ENCODE results near the gene NSUN5. TPM values are rescaled to one million over a fixed set of nuclear protein-coding genes. Genes with fewer than 3 reads are reported as not detected.
"Not testable (repeated sequence)": the region's sequence is repeated elsewhere in the genome, so short reads cannot be mapped to it uniquely, and the experiment has no call there.

The NSUN5 gene
- total RNA-seq, 1 donor from 2014 or later: 27.1 TPM

- intact Hi-C loops (cut with DNase I); H3K9me3 ChIP-seq; H3K27me3 ChIP-seq (ENCODE audit: low read depth); H3K27ac ChIP-seq; H3K36me3 ChIP-seq: not testable (repeated sequence)
- Histone ChIP-seq H3K4me1 (peaks cover 11% of the 10 kb centered on the region), H3K4me3 (peak overlapping the region; percentile 22)
- TF ChIP-seq CTCF (IDR thresholded peaks at IDR 0.05): peak; percentile 54
- peak; percentile 59 to 73 for ATAC-seq
- DNase-seq: peak; percentile 61
These were observed 15.6 kb upstream of the NSUN5 start for GRCh38 chr7:73324081-73324845.

- intact Hi-C loops (cut with DNase I); H3K27ac ChIP-seq; H3K27me3 ChIP-seq (ENCODE audit: low read depth); ATAC-seq; H3K9me3 ChIP-seq; H3K36me3 ChIP-seq; DNase-seq: not testable (repeated sequence)
- Histone ChIP-seq H3K4me3 (peak overlapping the region; percentile 22), H3K4me1 (peaks cover 11% of the 10 kb centered on the region)
These were observed 14.9 kb upstream of the NSUN5 start for GRCh38 chr7:73323434-73324080.

- H3K4me1 ChIP-seq: peaks cover 11% of the 10 kb centered on the region
- peak; percentile 36 to 70 for ATAC-seq
- H3K27ac ChIP-seq; H3K9me3 ChIP-seq; H3K4me3 ChIP-seq; DNase-seq; H3K27me3 ChIP-seq (ENCODE audit: low read depth); intact Hi-C loops (cut with DNase I); H3K36me3 ChIP-seq: not testable (repeated sequence)
These were observed 11.4 kb upstream of the NSUN5 start for GRCh38 chr7:73320009-73320408.

DNA sequence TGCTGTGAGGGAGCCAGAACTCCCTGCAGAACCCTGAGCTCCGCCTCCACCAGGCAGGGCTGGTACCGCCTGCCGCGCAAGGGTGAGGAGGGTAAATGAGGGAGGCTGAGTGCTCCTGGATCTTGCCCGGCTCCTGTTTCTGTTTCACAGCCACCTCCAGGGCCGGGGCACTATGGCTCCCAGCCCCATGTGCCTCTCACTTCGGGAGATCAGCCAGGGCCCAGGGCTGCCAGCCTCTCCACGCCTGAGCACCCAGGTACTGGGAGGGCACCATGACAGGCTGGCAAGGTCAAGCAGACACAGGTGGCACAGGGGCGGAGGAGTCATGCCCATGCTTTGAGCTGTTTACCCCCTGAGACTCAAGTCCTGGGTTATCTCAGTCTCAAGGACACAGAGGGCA is 10.9 kb upstream of the NSUN5 start:
- H3K36me3 ChIP-seq; intact Hi-C loops (cut with DNase I); H3K4me3 ChIP-seq; H3K27ac ChIP-seq; DNase-seq; H3K9me3 ChIP-seq; H3K27me3 ChIP-seq (ENCODE audit: low read depth): not testable (repeated sequence)
- ATAC-seq: peak; percentile 68 to 84
- H3K4me1 ChIP-seq: peaks cover 10% of the 10 kb centered on the region

DNA sequence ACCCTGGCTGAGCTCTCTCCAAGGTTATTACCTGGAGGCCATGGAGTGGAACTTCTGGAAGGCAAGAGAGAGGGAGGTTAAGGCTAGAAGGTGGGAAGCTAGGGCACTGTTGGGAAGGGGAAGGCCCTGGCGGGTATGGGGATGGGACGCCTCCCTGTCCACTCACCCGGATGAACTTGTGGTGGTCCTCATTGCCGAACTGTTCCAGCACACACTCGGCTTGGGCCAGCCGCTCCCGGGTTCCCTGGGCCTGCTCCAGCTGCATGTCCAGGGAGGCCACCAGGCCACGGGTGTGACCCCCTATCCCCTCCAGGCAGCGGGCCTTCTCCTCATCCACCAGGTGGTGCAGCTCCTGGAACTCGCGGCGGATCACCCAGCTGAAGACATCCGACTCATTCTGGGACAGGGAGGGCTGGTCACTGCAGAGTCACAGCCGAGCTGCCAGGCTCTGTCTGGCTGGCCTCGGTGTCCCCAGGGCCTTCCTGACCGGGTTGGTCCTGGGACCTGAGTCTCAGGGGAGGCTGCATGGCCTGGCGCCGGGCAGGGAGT is 10.1 kb upstream of the NSUN5 start:
- H3K36me3 ChIP-seq; H3K27me3 ChIP-seq (ENCODE audit: low read depth); H3K4me3 ChIP-seq; intact Hi-C loops (cut with DNase I); H3K4me1 ChIP-seq; DNase-seq; H3K27ac ChIP-seq; H3K9me3 ChIP-seq: not testable (repeated sequence)
- peak in 1 of 2 donors; percentile 6 for ATAC-seq

- Histone ChIP-seq H3K36me3 (no peaks in the 10 kb centered on the region), H3K4me3 (no peak overlapping the region), H3K9me3 (no peaks in the 10 kb centered on the region), H3K4me1 (no peaks in the 10 kb centered on the region), H3K27me3 (ENCODE audit: low read depth) (no peaks in the 10 kb centered on the region), H3K27ac (no peak overlapping the region)
- intact Hi-C loops (cut with DNase I): no loop called here
- TF ChIP-seq CTCF (IDR thresholded peaks at IDR 0.05): no peak
- ATAC-seq (no peak), DNase-seq (no peak)
These were observed 7.9 kb upstream of the NSUN5 start for GRCh38 chr7:73316521-73316920.

DNA sequence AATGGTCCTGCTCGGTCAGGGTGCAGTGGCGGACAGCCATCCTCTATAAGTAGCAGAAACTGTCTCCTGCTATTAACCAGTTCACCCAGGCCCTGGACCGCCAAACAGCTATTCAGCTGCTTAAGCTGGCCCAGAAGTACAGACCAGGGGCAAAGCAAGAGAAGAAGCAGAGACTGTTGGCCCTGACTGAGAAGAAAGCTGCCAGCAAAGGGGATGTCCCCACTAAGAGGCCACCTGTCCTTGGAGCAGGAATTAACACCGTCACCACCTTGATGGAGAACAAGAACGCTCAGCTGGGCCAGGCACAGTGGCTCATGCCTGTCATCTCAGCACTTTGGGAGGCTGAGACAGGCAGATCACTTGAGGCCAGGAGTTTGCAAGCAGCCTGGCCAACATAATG is 5.6 kb upstream of the NSUN5 start:
- H3K36me3 ChIP-seq: no peaks in the 10 kb centered on the region
- no peak overlapping the region for H3K27ac ChIP-seq
- no peak for TF ChIP-seq CTCF (IDR thresholded peaks at IDR 0.05)
- peaks cover under 1% of the 10 kb centered on the region for H3K4me1 ChIP-seq
- intact Hi-C loops (cut with DNase I): no loop called here
- ATAC-seq: no peak
- H3K27me3 ChIP-seq (ENCODE audit: low read depth): no peaks in the 10 kb centered on the region
- H3K9me3 ChIP-seq: no peaks in the 10 kb centered on the region
- no peak overlapping the region for H3K4me3 ChIP-seq
- peak; percentile 29 for DNase-seq

Data from lower lobe of right lung (tissue), 2 donors.